Measurements from ENCODE around the gene RIPOR3. TPM values are rescaled to one million over a fixed set of nuclear protein-coding genes. Genes with fewer than 3 reads are reported as not detected.

RIPOR3 gene
- total RNA-seq, 3 donors from 2014 or later (not counting 1 experiment from before 2014, with no cell fraction given): 0.45 TPM; not detected in 2

- TF ChIP-seq CTCF (IDR thresholded peaks at IDR 0.05): no peak
- Histone ChIP-seq H3K27me3 (ENCODE audit: control insufficient read depth, insufficient read depth, low read length) (no peaks in the 10 kb centered on the region), H3K4me3 (ENCODE audit: low read length) (no peak overlapping the region), H3K27ac (ENCODE audit: low read length) (no peak overlapping the region), H3K9me3 (ENCODE audit: control insufficient read depth, insufficient read depth, low read length) (no peaks in the 10 kb centered on the region), H3K36me3 (ENCODE audit: control insufficient read depth, insufficient read depth, low read length) (no peaks in the 10 kb centered on the region), H3K4me1 (ENCODE audit: control insufficient read depth, insufficient read depth, low read length) (no peaks in the 10 kb centered on the region)
- no peaks in the 10 kb centered on the region for H3K36me3 Mint-ChIP-seq
- H3K9me3 Mint-ChIP-seq: no peaks in the 10 kb centered on the region
- peaks cover 0 to 7% of the 10 kb centered on the region in 2 donors for H3K27me3 Mint-ChIP-seq (ENCODE audit: low read depth in 2 of 2)
- no peak overlapping the region for H3K4me3 Mint-ChIP-seq
- DNase-seq (no peak), ATAC-seq (no peak)
- WGBS (ENCODE audit: insufficient coverage): 67% methylated on average over 11 of the region's 11 CpGs
- intact Hi-C loops (cut with micrococcal nuclease): no loop called here
- no peaks in the 10 kb centered on the region for H3K4me1 Mint-ChIP-seq
- H3K27ac Mint-ChIP-seq: no peak overlapping the region
Observed at GRCh38 chr20:50628332-50628731, 63.0 kb downstream of the RIPOR3 start.

- H3K36me3 Mint-ChIP-seq: no peaks in the 10 kb centered on the region
- H3K4me3 Mint-ChIP-seq: no peak overlapping the region
- Histone ChIP-seq H3K4me1 (ENCODE audit: control insufficient read depth, insufficient read depth, low read length) (no peaks in the 10 kb centered on the region), H3K36me3 (ENCODE audit: control insufficient read depth, insufficient read depth, low read length) (no peaks in the 10 kb centered on the region), H3K4me3 (ENCODE audit: low read length) (no peak overlapping the region), H3K27me3 (ENCODE audit: control insufficient read depth, insufficient read depth, low read length) (no peaks in the 10 kb centered on the region), H3K27ac (ENCODE audit: low read length) (no peak overlapping the region), H3K9me3 (ENCODE audit: control insufficient read depth, insufficient read depth, low read length) (no peaks in the 10 kb centered on the region)
- H3K27ac Mint-ChIP-seq: no peak overlapping the region
- no peak for TF ChIP-seq CTCF (IDR thresholded peaks at IDR 0.05)
- DNase-seq (no peak), ATAC-seq (no peak)
- WGBS (ENCODE audit: insufficient coverage): 87% methylated on average over 9 of the region's 9 CpGs
- peaks cover 0 to 7% of the 10 kb centered on the region in 2 donors for H3K27me3 Mint-ChIP-seq (ENCODE audit: low read depth in 2 of 2)
- intact Hi-C loops (cut with micrococcal nuclease): no loop called here
- H3K4me1 Mint-ChIP-seq: no peaks in the 10 kb centered on the region
- no peaks in the 10 kb centered on the region for H3K9me3 Mint-ChIP-seq
Observed at GRCh38 chr20:50627747-50628146, 63.6 kb downstream of the RIPOR3 start.

GRCh38 chr20:50625986-50626677 is 65.2 kb downstream of the RIPOR3 start:
- Histone ChIP-seq H3K27me3 (ENCODE audit: control insufficient read depth, insufficient read depth, low read length) (no peaks in the 10 kb centered on the region), H3K4me1 (ENCODE audit: control insufficient read depth, insufficient read depth, low read length) (no peaks in the 10 kb centered on the region), H3K9me3 (ENCODE audit: control insufficient read depth, insufficient read depth, low read length) (no peaks in the 10 kb centered on the region), H3K27ac (ENCODE audit: low read length) (no peak overlapping the region), H3K36me3 (ENCODE audit: control insufficient read depth, insufficient read depth, low read length) (no peaks in the 10 kb centered on the region), H3K4me3 (ENCODE audit: low read length) (no peak overlapping the region)
- H3K4me3 Mint-ChIP-seq: no peak overlapping the region
- no peaks in the 10 kb centered on the region for H3K27me3 Mint-ChIP-seq (ENCODE audit: low read depth in 2 of 2)
- H3K36me3 Mint-ChIP-seq: no peaks in the 10 kb centered on the region
- TF ChIP-seq CTCF (IDR thresholded peaks at IDR 0.05): no peak
- H3K9me3 Mint-ChIP-seq: no peaks in the 10 kb centered on the region
- intact Hi-C loops (cut with micrococcal nuclease): no loop called here
- no peak overlapping the region for H3K27ac Mint-ChIP-seq
- H3K4me1 Mint-ChIP-seq: no peaks in the 10 kb centered on the region
- no peak for ATAC-seq
- DNase-seq: no peak
- 54% methylated on average over 15 of the region's 15 CpGs for WGBS (ENCODE audit: insufficient coverage)

Measured in natural killer cell (primary cell).